H9 (cell line): ENCODE results near the gene DCAF11. TPM values are rescaled to one million over a fixed set of nuclear protein-coding genes. Genes with fewer than 3 reads are reported as not detected.

Experiments used
- DNase-seq: peaks from one replicate; pipeline ENCODE4 v3.0.0-alpha.2; 2017
- H2AFZ ChIP-seq: one replicate; pipeline ENCODE4 v1.6.1; 2013; ENCODE audit warnings: mild to moderate bottlenecking, low read length, control low read depth, moderate library complexity
- H2AK5ac ChIP-seq: 2 replicates; pipeline ENCODE4 v1.6.1; 2013; ENCODE audit warnings: low read length, control low read depth, mixed read lengths; ENCODE audit not compliant: insufficient read length
- H2BK120ac ChIP-seq: one replicate; pipeline ENCODE4 v1.6.1; 2013; ENCODE audit warnings: low read depth, mild to moderate bottlenecking, low read length, control low read depth, inconsistent platforms; ENCODE audit not compliant: poor library complexity, severe bottlenecking
- H2BK12ac ChIP-seq: 2 replicates; pipeline ENCODE4 v1.6.1; 2013; ENCODE audit warnings: low read length, control low read depth, mixed read lengths, low read depth; ENCODE audit not compliant: insufficient read length
- H2BK15ac ChIP-seq: 2 replicates; pipeline ENCODE4 v1.6.1; 2013; ENCODE audit warnings: low read depth, low read length, control low read depth
- H2BK20ac ChIP-seq: one replicate; pipeline ENCODE4 v1.6.1; 2013; ENCODE audit warnings: low read depth, mild to moderate bottlenecking, low read length, control low read depth, inconsistent platforms; ENCODE audit not compliant: poor library complexity, severe bottlenecking
- H2BK5ac ChIP-seq: 2 replicates; pipeline ENCODE4 v1.6.1; 2013; ENCODE audit warnings: low read length, control low read depth, mixed read lengths; ENCODE audit not compliant: insufficient read length
- H3K14ac ChIP-seq: 2 replicates; pipeline ENCODE4 v1.6.1; 2013; ENCODE audit warnings: low read length, control low read depth; ENCODE audit not compliant: insufficient read depth
- H3K18ac ChIP-seq: 2 replicates; pipeline ENCODE4 v1.6.1; 2013; ENCODE audit warnings: low read depth, mild to moderate bottlenecking, mixed read lengths, low read length, control low read depth; ENCODE audit not compliant: insufficient read length
- H3K23ac ChIP-seq: 2 replicates; pipeline ENCODE4 v1.6.1; 2013; ENCODE audit warnings: low read length, control low read depth, mixed read lengths, low read depth; ENCODE audit not compliant: insufficient read length
- H3K23me2 ChIP-seq: 2 replicates; pipeline ENCODE4 v1.6.1; 2013; ENCODE audit warnings: low read depth, mild to moderate bottlenecking, mixed read lengths, low read length, control low read depth; ENCODE audit not compliant: insufficient read length, poor library complexity, severe bottlenecking
- H3K27ac ChIP-seq: 2 replicates; pipeline ENCODE4 v1.5.1; 2013; ENCODE audit warnings: low read length, control low read depth, mixed read lengths, low read depth; ENCODE audit not compliant: insufficient read length
- H3K27me3 ChIP-seq: 2 replicates; pipeline ENCODE4 v1.6.1; 2013; ENCODE audit warnings: low read length, control low read depth, inconsistent platforms; ENCODE audit not compliant: insufficient read depth
- H3K4ac ChIP-seq: 2 replicates; pipeline ENCODE4 v1.6.1; 2013; ENCODE audit warnings: low read depth, mild to moderate bottlenecking, control low read depth, inconsistent platforms, low read length, moderate library complexity
- H3K4me1 ChIP-seq: 2 replicates; pipeline ENCODE4 v1.6.1; 2013; ENCODE audit warnings: low read length, control low read depth, inconsistent platforms; ENCODE audit not compliant: insufficient read depth
- H3K4me2 ChIP-seq: 2 replicates; pipeline ENCODE4 v1.6.1; 2013; ENCODE audit warnings: low read length, control low read depth, mixed read lengths; ENCODE audit not compliant: insufficient read length, insufficient read depth
- H3K56ac ChIP-seq: 2 replicates; pipeline ENCODE4 v1.6.1; 2013; ENCODE audit warnings: low read depth, mild to moderate bottlenecking, mixed read lengths, low read length, control low read depth; ENCODE audit not compliant: insufficient read length
- H3K79me1 ChIP-seq: 2 replicates; pipeline ENCODE4 v1.6.1; 2013; ENCODE audit warnings: low read depth, mild to moderate bottlenecking, moderate library complexity, low read length, control low read depth, inconsistent platforms; ENCODE audit not compliant: insufficient read depth, poor library complexity, severe bottlenecking
- H3K79me2 ChIP-seq: 2 replicates; pipeline ENCODE4 v1.6.1; 2013; ENCODE audit warnings: low read length, control low read depth, inconsistent platforms; ENCODE audit not compliant: insufficient read depth
- H3K9ac ChIP-seq: 2 replicates; pipeline ENCODE4 v1.6.1; 2013; ENCODE audit warnings: low read length, control low read depth, mixed read lengths; ENCODE audit not compliant: insufficient read length; ENCODE audit errors: extremely low read depth
- H3K9me3 ChIP-seq: one replicate; pipeline ENCODE4 v1.6.1; 2013; ENCODE audit warnings: low read depth, low read length, inconsistent platforms; ENCODE audit not compliant: control insufficient read depth
- H3T11ph ChIP-seq: one replicate; pipeline ENCODE4 v1.6.1; 2013; ENCODE audit warnings: mild to moderate bottlenecking, low read length, control low read depth, inconsistent platforms
- H4K20me1 ChIP-seq: one replicate; pipeline ENCODE4 v1.6.1; 2013; ENCODE audit not compliant: control insufficient read depth, insufficient read length, insufficient read depth
- H4K5ac ChIP-seq: 2 replicates; pipeline ENCODE4 v1.6.1; 2013; ENCODE audit warnings: low read depth, mild to moderate bottlenecking, mixed read lengths, low read length, control low read depth; ENCODE audit not compliant: insufficient read length
- H4K8ac ChIP-seq: replicated peaks from 2 replicates; pipeline ENCODE4 v1.6.1; 2013; ENCODE audit warnings: low read length, control low read depth, mixed read lengths, low read depth; ENCODE audit not compliant: insufficient read length
- H4K91ac ChIP-seq: 2 replicates; pipeline ENCODE4 v1.6.1; 2013; ENCODE audit warnings: low read depth, mild to moderate bottlenecking, moderate library complexity, mixed read lengths, low read length, control low read depth; ENCODE audit not compliant: insufficient read length
- H3K27ac Mint-ChIP-seq, 3 experiments: 2 replicates in 2 of 3; 3 replicates in 1 of 3; pipeline ENCODE4 v1.8.0; 2020 to 2021; ENCODE audit warnings: mixed read lengths in 3 of 3, mild to moderate bottlenecking in 1 of 3, moderate library complexity in 1 of 3
- H3K27me3 Mint-ChIP-seq: 2 replicates; pipeline ENCODE4 v1.8.0; 2021; ENCODE audit warnings: low read depth, mild to moderate bottlenecking, moderate library complexity, mixed read lengths
- H3K36me3 Mint-ChIP-seq, 3 experiments: 2 replicates in 2 of 3; 3 replicates in 1 of 3; pipeline ENCODE4 v1.8.0; 2020 to 2021; ENCODE audit warnings: low read depth in 3 of 3, mixed read lengths in 3 of 3; ENCODE audit not compliant: insufficient read depth in 1 of 3
- H3K4me1 Mint-ChIP-seq, 2 experiments: 2 replicates each; pipeline ENCODE4 v1.8.0; 2020; ENCODE audit warnings: mixed read lengths in 2 of 2
- H3K4me3 Mint-ChIP-seq, 2 experiments: 2 replicates in 1 of 2; 3 replicates in 1 of 2; pipeline ENCODE4 v1.8.0; 2020 to 2021; ENCODE audit warnings: mild to moderate bottlenecking in 2 of 2, mixed read lengths in 2 of 2, moderate library complexity in 1 of 2
- H3K9me3 Mint-ChIP-seq, 2 experiments: 2 replicates in 1 of 2; 3 replicates in 1 of 2; pipeline ENCODE4 v1.8.0; 2020; ENCODE audit warnings: mild to moderate bottlenecking in 2 of 2, mixed read lengths in 2 of 2, moderate library complexity in 1 of 2
- CTCF ChIP-seq: fragments of 200-600 bp; sonication (generic); conservative IDR thresholded peaks from 3 replicates; pipeline ENCODE4 v1.8.0; 2021; ENCODE audit warnings: antibody characterized with exemption, mild to moderate bottlenecking
- WGBS: extraction: QIAGEN DNeasy Blood & Tissue Kit; methylation state at CpG from one replicate; pipeline ENCODE4 v1.1.7; 2013; ENCODE audit warnings: missing lambda C conversion rate, low lambda C conversion rate, mixed read lengths; ENCODE audit not compliant: insufficient read length; ENCODE audit errors: extremely low coverage; 5-methylcytosine and 5-hydroxymethylcytosine counted together
- total RNA-seq: library from RNA; stranded (reverse); gene quantifications from 2 replicates; pipeline ENCODE4 v1.2.1, GENCODE V29; 2021

The DCAF11 gene
- total RNA-seq, 1 experiment from 2014 or later, result 73.4 TPM

GRCh38 chr14:24122416-24122815, 7.8 kb downstream of the DCAF11 start:
- H4K91ac ChIP-seq, result no peak overlapping the region
- no peak overlapping the region for H2BK120ac ChIP-seq
- no peak overlapping the region for H3K27ac Mint-ChIP-seq
- no peak overlapping the region for H3K4me3 Mint-ChIP-seq
- no peak overlapping the region for H2BK15ac ChIP-seq
- no peak overlapping the region for H3K23ac ChIP-seq
- H3K79me1 ChIP-seq, result no peaks in the 10 kb centered on the region
- H3K27ac ChIP-seq, result no peak overlapping the region
- H4K20me1 ChIP-seq, result no peaks in the 10 kb centered on the region
- H3K36me3 Mint-ChIP-seq, result peaks cover 24 to 64% (median 56%) of the 10 kb centered on the region in 3 experiments; a peak in 6 of 7 replicates
- no peak overlapping the region for H3K9ac ChIP-seq
- no peak overlapping the region for H3K18ac ChIP-seq
- no peak overlapping the region for H2AK5ac ChIP-seq
- no peak overlapping the region for H3K4ac ChIP-seq
- H3K4me2 ChIP-seq, result no peak overlapping the region
- H3K14ac ChIP-seq, result no peak overlapping the region
- H3K4me1 ChIP-seq, result no peaks in the 10 kb centered on the region
- H3K9me3 Mint-ChIP-seq, result no peaks in the 10 kb centered on the region
- H3K27me3 ChIP-seq, result no peaks in the 10 kb centered on the region
- H3K79me2 ChIP-seq, result no peaks in the 10 kb centered on the region
- no peaks in the 10 kb centered on the region for H3K23me2 ChIP-seq
- no CpG with 5 or more reads among the region's 4 CpGs for WGBS
- no peak overlapping the region for H4K5ac ChIP-seq
- no peak overlapping the region for H3K56ac ChIP-seq
- H2AFZ ChIP-seq, result no peak overlapping the region
- no peak overlapping the region for H3T11ph ChIP-seq
- TF ChIP-seq CTCF, result no peak
- H2BK12ac ChIP-seq, result no peak overlapping the region
- no peak overlapping the region for H2BK20ac ChIP-seq
- no peaks in the 10 kb centered on the region for H3K9me3 ChIP-seq
- no peak for DNase-seq
- H3K4me1 Mint-ChIP-seq, result no peaks in the 10 kb centered on the region
- no peaks in the 10 kb centered on the region for H3K27me3 Mint-ChIP-seq
- no peak overlapping the region for H2BK5ac ChIP-seq
- no peak overlapping the region for H4K8ac ChIP-seq
